GM21515 (cell line): ENCODE results near the gene SUSD6.
"Not testable (repeated sequence)": the region's sequence is repeated elsewhere in the genome, so short reads cannot be mapped to it uniquely, and the experiment has no call there.

Experiments
- ATAC-seq: cut with Tn5 transposase; IDR thresholded peaks from one replicate; pipeline ENCODE4 v1.9.1; 2021; ENCODE audit not compliant: unreplicated experiment

Gene SUSD6

GRCh38 chr14:69619012-69619411 is 7.6 kb downstream of the SUSD6 start:
- no peak for ATAC-seq

GRCh38 chr14:69620211-69620611 is 8.8 kb downstream of the SUSD6 start:
- ATAC-seq = no peak

GRCh38 chr14:69620981-69621380 is 9.6 kb downstream of the SUSD6 start:
- ATAC-seq = no peak

- no peak for ATAC-seq
Observed at GRCh38 chr14:69624136-69624535, 12.7 kb downstream of the SUSD6 start.

DNA sequence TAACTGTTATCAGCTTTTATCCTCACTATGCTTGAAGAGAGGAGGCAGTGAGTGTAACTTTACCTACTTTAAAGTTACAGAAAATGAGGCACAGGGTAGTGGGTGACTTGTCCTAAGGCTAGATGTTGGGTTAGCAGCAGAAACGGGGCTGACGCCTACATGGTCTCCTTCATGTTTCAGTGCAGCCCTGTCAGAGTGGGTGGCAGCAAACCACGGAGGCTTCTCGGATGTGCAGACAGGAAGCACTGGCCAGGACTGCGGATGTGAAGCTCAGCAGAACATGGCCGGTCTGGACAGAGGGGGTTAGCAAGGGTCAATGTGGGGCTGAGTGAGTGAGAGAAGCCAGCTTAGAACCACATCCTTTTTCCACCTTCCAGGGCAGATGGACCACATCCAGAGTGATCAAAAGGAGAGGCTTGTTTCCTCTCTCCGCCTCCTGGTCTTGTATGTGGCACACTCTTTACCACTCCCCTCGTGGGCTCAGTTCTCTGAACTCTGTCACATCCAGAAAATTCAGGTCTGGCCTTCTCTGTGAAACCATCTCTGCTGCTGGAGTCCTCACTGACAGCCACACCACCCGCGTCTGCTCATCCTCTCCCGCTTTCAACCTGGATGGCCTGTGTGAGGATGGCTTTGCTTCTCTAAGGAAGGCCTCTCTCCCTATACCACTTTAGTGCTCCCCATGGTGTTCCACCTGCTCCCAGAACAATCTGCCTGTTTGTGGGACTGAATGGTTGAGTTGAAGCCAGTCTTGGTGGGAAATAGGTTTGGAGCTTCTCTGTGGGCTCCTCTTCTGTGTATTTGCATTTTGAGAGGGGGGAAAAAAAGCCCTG is 14.1 kb downstream of the SUSD6 start:
- peak; percentile 70 for ATAC-seq

- ATAC-seq = no peak
Observed at GRCh38 chr14:69626132-69626500, 14.7 kb downstream of the SUSD6 start.

GRCh38 chr14:69629225-69630127 is 18.1 kb downstream of the SUSD6 start:
- ATAC-seq = no peak

DNA sequence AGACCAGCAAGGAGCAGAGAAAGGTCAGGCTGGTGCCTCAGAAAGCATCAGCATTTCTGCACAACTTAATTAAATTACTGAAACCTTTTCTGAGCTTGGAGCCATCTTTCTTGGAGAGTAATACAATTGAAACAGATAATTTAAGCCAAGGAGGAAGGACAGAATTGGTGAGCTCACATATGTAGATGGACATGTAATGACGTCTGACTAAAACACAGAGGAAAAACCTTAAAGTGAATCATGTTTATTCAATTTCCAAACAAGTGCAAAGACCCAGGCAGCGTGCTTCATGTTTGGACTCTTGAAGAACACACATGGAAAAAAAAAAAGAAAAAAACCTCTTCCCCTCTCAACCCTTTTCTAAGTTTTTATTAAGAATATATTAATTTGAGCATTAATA is 19.0 kb downstream of the SUSD6 start:
- no peak for ATAC-seq

DNA sequence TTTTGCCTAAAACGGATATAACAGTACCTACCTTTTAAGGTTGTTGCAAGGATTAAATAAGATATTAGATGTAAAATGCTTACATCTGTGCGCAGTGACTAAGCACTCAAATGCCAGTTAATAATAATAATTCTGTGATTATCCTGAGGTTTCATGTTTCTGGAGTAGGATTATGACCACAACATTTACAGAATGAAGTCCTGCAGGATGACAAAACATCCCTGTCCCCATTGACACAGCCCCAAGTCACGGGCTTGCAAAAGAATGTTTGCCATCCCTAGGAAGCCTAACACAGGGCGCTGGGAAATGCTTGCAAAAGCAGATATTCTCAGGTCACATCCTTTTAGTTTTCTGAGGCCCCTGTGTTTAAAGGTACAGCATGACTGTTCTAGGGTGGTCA is 20.1 kb downstream of the SUSD6 start:
- ATAC-seq = no peak

DNA sequence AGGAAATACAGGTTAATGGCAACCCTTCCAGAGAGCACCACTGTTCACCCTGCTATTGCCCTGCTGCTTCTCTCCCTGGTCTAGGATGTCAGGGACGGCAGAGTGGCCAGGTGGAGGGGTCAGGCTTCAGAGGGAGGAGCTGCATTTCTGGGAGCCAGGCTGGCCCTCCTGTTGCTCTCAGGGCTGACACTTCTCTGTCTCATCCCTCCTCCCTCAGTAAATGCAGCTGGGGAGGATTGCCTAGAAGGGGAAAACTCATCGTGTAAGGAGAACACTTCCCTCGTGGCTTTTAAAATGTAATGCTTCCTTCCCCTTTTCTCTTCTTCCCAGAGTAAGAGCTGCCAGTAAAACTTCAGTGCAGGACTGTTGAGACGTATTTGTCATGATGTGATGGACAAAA is 20.8 kb downstream of the SUSD6 start:
- no peak for ATAC-seq

DNA sequence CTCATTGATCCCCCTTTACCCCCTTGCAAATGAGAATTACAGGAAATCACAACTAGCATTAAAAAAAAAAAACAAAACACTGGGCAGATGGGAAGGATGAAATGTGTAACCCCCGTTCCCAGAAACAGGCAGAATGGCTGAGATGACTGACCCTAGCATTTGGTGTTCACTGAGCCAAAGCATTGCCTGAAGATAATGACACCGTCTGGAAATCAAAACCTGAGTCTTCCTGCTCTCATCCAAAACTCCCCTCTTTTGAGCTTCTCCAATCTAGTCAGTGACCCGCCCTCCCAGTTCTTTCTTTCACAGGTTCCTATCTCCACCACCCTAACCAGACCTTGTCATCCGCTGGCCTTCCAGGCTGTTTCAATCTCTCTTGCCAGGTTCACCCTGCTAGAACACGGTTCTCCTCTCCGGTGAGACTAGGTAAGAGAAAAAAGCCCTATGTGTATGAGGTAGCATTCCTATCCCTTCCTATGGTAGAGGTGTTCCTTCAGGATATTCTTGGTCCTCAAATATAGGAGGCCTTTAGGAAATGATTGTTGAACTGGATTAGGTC is 21.3 kb downstream of the SUSD6 start:
- ATAC-seq = no peak

DNA sequence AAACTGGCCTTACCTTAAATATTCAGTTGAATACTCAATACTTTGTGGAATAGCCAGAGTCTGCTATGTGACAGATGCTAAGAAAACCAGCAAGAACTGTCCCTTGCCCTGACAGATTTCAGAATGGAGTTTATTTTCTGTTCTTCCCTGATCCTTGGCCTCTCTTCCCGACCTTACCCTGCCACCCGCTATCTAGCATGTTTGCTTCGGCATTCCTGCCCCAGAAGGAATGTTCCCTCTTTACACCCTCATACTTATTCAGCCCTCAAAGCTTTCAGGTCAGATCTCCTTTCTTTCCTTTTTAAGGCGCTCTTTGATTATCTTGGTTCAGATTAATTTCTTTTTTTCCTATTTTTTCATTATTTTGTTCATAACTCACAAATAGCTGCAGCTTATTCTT is 21.8 kb downstream of the SUSD6 start:
- no peak for ATAC-seq

DNA sequence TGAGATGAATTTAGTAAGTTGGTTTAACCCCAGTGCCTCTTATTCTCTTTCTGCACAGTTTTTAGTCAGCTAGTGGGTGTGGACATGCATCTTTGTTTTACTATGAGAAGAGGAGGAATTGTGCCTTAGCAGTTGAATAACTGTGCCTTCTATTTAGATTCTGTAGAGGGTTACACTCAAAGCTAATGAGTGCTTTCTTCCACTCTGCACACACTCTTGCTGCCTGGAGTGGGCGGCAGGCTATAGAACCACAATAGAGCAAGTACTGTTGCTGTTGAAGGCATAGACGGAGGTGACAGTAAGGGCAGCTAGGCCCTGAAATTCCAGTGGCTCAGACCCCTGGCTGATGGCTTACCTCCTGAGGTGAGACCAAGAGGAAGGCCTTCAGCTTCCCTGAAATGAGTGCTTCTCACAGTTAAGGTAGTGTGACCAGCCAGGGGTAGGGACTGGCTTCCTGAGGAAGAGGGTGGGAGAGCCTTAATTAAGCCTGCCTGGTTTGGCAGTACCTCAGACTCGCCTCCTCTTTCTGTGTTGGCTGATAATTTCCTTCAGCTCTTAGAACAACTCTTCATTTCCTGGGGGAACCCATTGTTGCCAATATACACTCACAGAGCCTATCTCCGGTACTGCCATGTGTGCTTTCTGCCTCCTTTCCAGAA is 24.7 kb downstream of the SUSD6 start:
- no peak for ATAC-seq

DNA sequence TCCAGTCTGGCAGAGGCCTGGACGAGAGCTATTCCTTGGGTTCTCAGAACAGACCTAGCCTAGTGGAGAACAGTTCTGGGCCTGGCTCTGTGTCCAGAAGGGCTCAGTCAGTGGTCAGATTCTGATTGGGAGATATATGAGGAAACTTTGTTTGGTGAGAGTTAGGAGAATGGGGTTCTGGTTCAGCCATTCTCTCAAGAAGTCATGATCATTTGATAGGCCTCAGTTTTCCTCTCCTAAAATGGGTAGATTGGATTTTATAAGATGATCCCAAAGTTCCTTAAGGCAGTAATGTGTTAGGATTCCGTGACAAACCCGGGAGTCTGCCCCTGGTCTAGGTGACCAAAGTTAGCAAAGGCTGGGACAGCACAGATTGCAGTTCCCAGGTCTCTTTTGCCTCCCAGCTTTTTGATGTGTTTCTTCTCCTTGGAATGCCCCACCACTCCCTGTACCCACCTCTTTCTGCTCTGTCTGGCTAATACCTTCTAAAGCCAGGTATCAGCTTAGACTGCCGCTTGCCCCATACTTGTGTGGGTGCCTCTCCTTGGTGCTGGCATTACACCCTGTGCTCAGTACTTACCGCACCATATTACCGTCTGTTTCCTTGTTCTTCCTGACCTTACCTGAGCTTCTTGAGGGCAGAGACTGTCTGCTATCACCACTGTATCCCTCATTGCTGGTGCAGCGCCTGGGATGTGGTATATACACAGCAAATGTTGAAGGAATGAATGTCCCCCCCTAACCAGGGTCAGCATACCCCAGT is 25.5 kb downstream of the SUSD6 start:
- no peak for ATAC-seq

DNA sequence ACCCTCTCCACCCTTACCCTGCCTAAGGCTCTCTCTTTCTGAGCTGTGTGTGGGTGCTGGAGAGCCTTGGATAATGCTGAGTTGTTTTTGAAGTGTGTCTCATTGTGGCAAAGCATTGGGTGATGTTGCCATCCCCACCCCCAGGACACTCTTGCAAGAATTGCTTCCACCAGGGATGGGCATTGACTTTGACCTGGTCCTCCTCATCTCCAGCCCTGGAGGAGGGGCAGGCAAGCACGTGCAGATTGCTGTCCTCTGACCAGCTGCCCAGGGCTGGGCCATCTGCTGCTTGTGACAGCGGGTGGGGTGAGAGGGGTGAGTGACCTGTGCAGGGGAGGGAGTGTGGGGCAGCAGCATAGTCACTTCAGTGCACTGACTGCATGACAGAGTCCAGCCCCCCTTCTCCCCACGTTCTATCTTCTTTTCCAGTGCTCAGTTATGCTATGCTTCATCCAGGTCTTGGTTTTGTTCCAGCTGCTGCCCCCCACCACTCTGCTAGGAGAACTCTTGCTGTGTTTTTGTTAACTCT is 26.2 kb downstream of the SUSD6 start:
- no peak for ATAC-seq

DNA sequence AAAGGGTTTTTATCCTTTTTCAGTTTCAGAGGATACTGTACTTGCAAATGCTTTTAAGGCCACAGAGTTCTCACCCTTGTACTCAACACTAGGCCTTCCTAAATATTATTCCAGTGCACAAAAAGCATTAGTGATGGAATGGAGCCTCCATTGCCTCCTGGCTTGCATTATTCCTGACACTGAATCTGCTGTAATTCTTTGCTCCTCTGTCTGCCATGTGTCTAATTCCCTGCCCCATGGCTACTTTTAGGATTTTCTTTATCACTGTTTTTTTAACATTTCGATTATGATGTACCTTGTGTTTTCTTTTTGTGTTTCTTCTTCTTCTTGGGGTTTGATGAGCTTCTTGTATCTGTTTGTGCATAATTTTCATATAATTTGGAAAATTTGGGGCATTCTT is 29.5 kb downstream of the SUSD6 start:
- no peak for ATAC-seq

DNA sequence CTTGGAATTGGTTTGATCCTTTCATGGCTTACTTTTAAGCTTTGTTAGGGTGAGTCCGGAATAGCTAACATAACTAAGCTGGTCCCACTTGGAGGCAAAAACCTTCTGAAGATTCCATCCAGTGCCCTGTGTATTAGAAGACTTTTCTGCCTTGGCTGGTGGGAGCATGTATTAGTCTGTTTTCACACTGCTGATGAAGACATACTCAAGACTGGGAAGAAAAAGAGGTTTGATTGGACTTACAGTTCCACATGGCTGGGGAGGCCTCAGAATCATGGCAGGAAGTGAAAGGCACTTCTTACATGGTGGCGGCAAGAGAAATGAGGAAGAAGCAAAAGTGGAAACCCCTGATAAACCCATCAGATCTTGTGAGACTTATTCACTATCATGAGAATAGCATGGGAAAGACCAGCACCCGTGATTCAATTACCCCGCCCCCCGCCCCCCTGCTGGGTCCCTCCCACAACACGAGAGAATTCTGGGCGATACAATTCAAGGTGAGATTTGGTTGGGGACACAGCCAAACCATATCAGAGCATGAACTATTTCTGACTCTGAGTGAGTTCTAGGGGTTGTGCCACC is 30.9 kb downstream of the SUSD6 start:
- not testable (repeated sequence) for ATAC-seq

GRCh38 chr14:69643430-69644200 is 32.2 kb downstream of the SUSD6 start:
- no peak for ATAC-seq

- ATAC-seq = no peak
Observed at GRCh38 chr14:69644814-69645213, 33.4 kb downstream of the SUSD6 start.
